Measurements from ENCODE around the gene AMN.

GRCh38 chr14:102964152-102964730 is 41.8 kb downstream of the AMN start:
- no peak for TF ChIP-seq CTCF (IDR thresholded peaks at IDR 0.05)
- no peak for TF ChIP-seq POLR2A (IDR thresholded peaks at IDR 0.05)

Data from ovary (tissue), 3 donors.